ENCODE results near the gene HSP90AB1.
A peak's percentile ranks its signal among the peaks of the same experiment; 100 is the strongest.

HSP90AB1 gene

DNA sequence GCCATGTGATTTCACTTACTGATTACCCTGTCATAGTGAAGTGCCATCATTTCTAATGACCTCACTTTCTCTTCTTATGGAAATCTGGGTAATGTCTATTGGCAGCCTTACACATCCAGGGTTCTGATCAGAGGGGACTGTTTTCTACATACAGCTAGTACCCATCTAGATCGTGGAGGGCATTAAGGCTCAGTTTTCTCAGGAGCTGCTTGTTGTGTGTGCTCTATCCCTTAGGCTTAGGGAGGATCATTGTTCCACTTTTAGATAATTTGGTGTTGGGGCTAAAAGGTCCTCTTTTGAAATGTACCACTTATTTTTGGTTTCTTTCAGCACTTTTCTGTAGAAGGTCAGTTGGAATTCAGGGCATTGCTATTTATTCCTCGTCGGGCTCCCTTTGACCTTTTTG lies 3.8 kb downstream of the HSP90AB1 start:
- H3K27me3 ChIP-seq (ENCODE audit: control insufficient read depth, insufficient read depth, low read length): no peaks in the 10 kb centered on the region
- no peak overlapping the region for H3K9ac ChIP-seq (ENCODE audit: low read length)
- no peaks in the 10 kb centered on the region for H3K9me3 ChIP-seq (ENCODE audit: control insufficient read depth, insufficient read depth, low read depth, low read length)
- peaks cover 86% of the 10 kb centered on the region for H3K36me3 ChIP-seq (ENCODE audit: control insufficient read depth, insufficient read depth, low read length)
- H3K27ac ChIP-seq (ENCODE audit: low read depth, low read length): no peak overlapping the region
- H3K4me1 ChIP-seq (ENCODE audit: control insufficient read depth, insufficient read depth, low read length): peaks cover 3% of the 10 kb centered on the region
- H3K4me3 ChIP-seq (ENCODE audit: low read depth, low read length): no peak overlapping the region

DNA sequence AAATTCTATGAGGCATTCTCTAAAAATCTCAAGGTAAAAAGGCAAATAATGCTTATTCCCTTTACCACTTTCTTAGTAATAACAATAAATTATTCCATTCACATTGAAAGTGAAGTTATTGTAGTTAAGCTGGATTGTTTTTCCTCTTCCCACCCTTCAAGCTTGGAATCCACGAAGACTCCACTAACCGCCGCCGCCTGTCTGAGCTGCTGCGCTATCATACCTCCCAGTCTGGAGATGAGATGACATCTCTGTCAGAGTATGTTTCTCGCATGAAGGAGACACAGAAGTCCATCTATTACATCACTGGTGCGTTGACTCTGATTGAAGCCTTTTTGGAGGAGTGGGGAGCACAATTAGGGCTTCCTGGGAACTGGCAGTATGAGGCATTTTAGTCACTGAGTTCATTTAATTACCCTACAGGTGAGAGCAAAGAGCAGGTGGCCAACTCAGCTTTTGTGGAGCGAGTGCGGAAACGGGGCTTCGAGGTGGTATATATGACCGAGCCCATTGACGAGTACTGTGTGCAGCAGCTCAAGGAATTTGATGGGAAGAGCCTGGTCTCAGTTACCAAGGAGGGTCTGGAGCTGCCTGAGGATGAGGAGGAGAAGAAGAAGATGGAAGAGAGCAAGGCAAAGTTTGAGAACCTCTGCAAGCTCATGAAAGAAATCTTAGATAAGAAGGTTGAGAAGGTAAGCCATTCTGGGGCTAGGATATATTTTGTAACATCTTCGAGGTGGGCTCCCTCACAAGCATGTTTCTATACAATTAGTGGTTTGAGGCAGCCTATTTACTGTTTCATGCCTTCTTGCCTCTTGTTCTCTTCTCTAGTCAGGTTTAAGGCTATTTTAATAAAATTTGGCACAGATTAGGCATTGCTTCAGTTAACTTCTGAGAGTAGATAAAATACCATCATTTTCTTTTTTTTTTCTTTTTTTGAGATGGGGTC lies 4.9 kb downstream of the HSP90AB1 start:
- H3K9me3 ChIP-seq (ENCODE audit: control insufficient read depth, insufficient read depth, low read depth, low read length): no peaks in the 10 kb centered on the region
- H3K4me1 ChIP-seq (ENCODE audit: control insufficient read depth, insufficient read depth, low read length): peaks cover 8% of the 10 kb centered on the region; the same call in 1 of the 2 replicates
- H3K36me3 ChIP-seq (ENCODE audit: control insufficient read depth, insufficient read depth, low read length): peaks cover 87% of the 10 kb centered on the region
- H3K27me3 ChIP-seq (ENCODE audit: control insufficient read depth, insufficient read depth, low read length): no peaks in the 10 kb centered on the region
- H3K4me3 ChIP-seq (ENCODE audit: low read depth, low read length): no peak overlapping the region
- no peak overlapping the region for H3K9ac ChIP-seq (ENCODE audit: low read length)
- no peak overlapping the region for H3K27ac ChIP-seq (ENCODE audit: low read depth, low read length)

DNA sequence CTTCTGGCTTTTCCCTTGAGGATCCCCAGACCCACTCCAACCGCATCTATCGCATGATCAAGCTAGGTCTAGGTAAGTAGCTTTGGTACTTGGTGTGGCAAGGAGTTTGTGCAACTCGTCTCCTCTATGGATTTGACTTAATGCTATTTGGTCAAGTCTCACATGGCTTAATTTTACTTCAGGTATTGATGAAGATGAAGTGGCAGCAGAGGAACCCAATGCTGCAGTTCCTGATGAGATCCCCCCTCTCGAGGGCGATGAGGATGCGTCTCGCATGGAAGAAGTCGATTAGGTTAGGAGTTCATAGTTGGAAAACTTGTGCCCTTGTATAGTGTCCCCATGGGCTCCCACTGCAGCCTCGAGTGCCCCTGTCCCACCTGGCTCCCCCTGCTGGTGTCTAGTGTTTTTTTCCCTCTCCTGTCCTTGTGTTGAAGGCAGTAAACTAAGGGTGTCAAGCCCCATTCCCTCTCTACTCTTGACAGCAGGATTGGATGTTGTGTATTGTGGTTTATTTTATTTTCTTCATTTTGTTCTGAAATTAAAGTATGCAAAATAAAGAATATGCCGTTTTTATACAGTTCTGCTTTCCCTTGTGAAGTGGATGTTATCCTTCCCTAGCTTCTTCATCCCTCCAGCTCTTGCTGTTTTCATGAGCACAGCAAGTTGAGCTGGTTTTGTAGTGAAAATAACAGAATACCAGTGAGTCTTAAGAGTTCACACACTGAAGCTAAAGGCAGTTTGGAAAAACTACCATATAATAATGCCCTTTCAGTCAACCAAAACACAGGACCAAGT lies 6.6 kb downstream of the HSP90AB1 start:
- Histone ChIP-seq H3K9me3 (ENCODE audit: control insufficient read depth, insufficient read depth, low read depth, low read length) (no peaks in the 10 kb centered on the region), H3K36me3 (ENCODE audit: control insufficient read depth, insufficient read depth, low read length) (peaks cover 73% of the 10 kb centered on the region), H3K9ac (ENCODE audit: low read length) (no peak overlapping the region), H3K27ac (ENCODE audit: low read depth, low read length) (no peak overlapping the region), H3K4me3 (ENCODE audit: low read depth, low read length) (no peak overlapping the region), H3K27me3 (ENCODE audit: control insufficient read depth, insufficient read depth, low read length) (no peaks in the 10 kb centered on the region), H3K4me1 (ENCODE audit: control insufficient read depth, insufficient read depth, low read length) (peaks cover 14% of the 10 kb centered on the region)

DNA sequence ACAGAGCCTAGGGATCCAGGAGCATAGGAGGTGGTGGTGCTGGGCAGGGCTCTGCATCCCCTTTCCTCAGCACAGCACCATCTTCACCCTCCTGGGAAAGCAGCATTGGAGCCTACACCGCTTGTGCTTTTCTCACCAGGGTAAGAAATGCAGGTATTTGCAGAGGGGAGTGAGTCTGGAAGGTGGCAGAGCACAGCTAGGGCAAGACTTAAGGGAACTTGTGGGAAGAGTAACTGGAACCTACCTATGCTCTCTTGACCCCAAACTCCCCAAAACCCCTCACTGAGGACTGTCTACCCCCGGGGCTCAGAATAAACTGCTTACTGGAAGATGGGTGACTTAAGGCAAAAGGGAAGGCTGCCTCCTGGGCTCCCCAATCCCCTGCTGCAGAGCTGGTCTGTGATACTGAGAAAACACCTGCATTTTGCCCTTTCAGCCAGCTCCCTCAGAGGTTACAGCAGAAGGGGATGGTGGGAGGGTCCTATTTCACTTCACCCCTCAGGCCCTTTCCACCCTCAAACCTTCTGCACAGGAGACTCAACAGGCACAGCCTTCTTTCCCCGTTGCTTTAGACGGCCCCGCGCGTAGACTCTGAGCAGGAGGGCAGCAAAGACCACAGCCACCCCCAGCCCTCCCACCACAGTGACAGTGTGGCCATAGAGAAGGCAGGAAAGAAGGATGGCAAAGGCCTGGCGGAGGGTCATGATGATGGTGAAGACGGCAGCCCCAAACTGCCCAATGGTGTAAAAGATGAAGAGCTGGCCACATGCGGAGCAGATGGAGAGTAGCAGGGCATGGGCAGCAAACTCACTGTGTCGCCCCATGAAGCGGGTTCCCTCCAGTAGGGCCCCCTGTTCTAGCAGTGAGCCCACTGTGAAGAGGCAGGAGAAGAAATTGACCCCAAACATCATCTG lies 7.5 kb downstream of the HSP90AB1 start:
- H3K36me3 ChIP-seq (ENCODE audit: control insufficient read depth, insufficient read depth, low read length): peaks cover 71% of the 10 kb centered on the region
- H3K4me3 ChIP-seq (ENCODE audit: low read depth, low read length): no peak overlapping the region
- H3K9ac ChIP-seq (ENCODE audit: low read length): no peak overlapping the region
- H3K27me3 ChIP-seq (ENCODE audit: control insufficient read depth, insufficient read depth, low read length): no peaks in the 10 kb centered on the region
- no peak overlapping the region for H3K27ac ChIP-seq (ENCODE audit: low read depth, low read length)
- no peaks in the 10 kb centered on the region for H3K9me3 ChIP-seq (ENCODE audit: control insufficient read depth, insufficient read depth, low read depth, low read length)
- H3K4me1 ChIP-seq (ENCODE audit: control insufficient read depth, insufficient read depth, low read length): peaks cover 14% of the 10 kb centered on the region

DNA sequence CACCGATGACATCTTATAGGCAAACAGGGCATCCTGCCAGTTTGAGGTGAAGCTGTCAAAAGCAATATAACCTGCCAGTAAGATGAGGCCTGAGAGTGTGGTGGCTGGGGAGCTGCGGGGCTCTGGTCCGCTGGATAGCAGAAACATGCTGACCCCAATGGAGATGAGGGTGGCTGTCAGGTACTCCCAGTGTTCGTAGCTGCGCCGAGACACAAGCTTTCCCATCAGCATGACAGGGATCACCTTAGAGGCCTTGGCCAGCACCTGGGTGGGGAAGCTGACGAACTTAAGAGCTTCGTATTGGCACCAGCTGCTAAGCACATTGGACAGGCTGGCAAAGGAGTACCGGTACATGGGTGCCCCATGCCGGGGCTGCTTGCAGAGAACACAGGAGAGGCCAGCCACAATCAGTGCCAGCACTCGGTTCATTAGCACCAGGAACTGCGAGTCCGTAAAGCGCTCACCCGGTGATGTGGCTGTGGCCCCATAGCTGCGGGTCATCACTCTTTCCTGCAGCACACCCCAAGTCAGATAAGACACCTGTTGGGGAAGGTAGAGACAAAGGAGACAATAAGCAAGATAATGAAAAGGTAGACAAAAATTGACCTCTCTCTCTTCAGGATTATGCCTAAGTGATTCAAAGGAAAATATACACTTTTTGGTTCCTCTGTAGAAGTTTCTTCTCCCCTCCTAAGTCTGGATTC lies 8.4 kb downstream of the HSP90AB1 start:
- H3K27me3 ChIP-seq (ENCODE audit: control insufficient read depth, insufficient read depth, low read length): no peaks in the 10 kb centered on the region
- H3K27ac ChIP-seq (ENCODE audit: low read depth, low read length): no peak overlapping the region
- H3K9ac ChIP-seq (ENCODE audit: low read length): peak overlapping the region; percentile 14
- peaks cover 14% of the 10 kb centered on the region for H3K4me1 ChIP-seq (ENCODE audit: control insufficient read depth, insufficient read depth, low read length)
- H3K4me3 ChIP-seq (ENCODE audit: low read depth, low read length): peak overlapping the region; percentile 92
- H3K36me3 ChIP-seq (ENCODE audit: control insufficient read depth, insufficient read depth, low read length): peaks cover 69% of the 10 kb centered on the region
- H3K9me3 ChIP-seq (ENCODE audit: control insufficient read depth, insufficient read depth, low read depth, low read length): no peaks in the 10 kb centered on the region

DNA sequence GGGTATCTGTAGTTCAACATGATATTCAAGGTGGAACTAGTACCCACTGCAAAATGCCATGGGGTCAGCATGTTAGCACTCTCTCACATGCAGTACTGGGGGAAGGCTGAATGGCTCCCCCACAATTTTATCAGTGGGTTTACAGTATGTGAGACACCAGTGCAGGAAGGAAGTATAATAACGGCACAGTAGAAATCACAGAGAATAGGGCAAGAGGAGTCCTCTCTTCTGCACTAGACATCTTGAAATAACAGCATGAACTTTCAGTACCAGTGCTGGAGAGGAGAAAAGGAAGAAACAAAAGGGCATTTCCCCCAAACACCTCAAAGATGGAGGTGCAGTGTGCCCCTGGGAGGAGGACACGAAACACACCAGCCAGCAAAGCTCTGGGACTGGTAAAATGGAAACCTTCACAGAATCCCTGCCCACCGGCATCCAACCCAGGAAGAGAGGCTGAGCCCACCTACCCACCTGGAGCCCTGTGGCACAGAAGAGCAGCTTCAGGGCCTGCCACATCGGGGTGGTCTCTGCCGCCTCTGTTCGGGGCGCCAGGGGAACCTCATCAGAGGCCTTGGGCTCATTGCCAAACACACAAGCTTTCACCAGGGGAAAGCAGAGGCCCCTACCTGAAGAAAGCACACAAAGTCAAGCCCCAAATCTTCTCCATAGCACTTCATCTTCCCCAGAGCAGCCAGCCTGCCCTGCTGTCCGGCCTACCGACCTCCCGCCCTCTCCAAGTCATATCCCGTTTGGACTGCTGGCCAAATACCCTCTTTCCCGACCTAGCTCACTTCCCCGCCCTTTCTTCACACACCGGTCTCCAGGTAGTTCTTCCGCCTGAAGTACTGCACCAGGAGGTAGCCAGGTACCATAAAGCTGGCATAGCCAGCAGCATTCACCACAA lies 9.2 kb downstream of the HSP90AB1 start:
- Histone ChIP-seq H3K9me3 (ENCODE audit: control insufficient read depth, insufficient read depth, low read depth, low read length) (no peaks in the 10 kb centered on the region), H3K27ac (ENCODE audit: low read depth, low read length) (no peak overlapping the region; the same call in 1 of the 2 replicates), H3K27me3 (ENCODE audit: control insufficient read depth, insufficient read depth, low read length) (no peaks in the 10 kb centered on the region), H3K36me3 (ENCODE audit: control insufficient read depth, insufficient read depth, low read length) (peaks cover 65% of the 10 kb centered on the region), H3K9ac (ENCODE audit: low read length) (peak overlapping the region; percentile 93), H3K4me1 (ENCODE audit: control insufficient read depth, insufficient read depth, low read length) (peaks cover 14% of the 10 kb centered on the region), H3K4me3 (ENCODE audit: low read depth, low read length) (peak overlapping the region; percentile 92)

DNA sequence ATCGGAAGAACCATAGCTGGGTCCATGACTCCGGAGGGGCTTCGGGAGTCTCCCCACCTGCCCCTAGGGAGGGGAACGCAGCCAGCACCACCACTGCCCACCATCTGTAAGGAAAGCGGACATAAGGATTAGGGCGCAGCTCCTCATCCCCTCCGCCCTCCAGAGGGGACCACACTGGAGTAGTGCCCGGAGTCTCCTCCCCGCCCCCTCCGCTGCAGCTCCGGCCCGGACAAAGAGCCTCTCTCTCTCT lies 9.8 kb downstream of the HSP90AB1 start:
- H3K27ac ChIP-seq (ENCODE audit: low read depth, low read length): peak overlapping the region; percentile 91; the same call in 1 of the 2 replicates
- peak overlapping the region; percentile 93 for H3K9ac ChIP-seq (ENCODE audit: low read length)
- peaks cover 14% of the 10 kb centered on the region for H3K4me1 ChIP-seq (ENCODE audit: control insufficient read depth, insufficient read depth, low read length)
- no peaks in the 10 kb centered on the region for H3K9me3 ChIP-seq (ENCODE audit: control insufficient read depth, insufficient read depth, low read depth, low read length)
- peak overlapping the region; percentile 92 for H3K4me3 ChIP-seq (ENCODE audit: low read depth, low read length)
- no peaks in the 10 kb centered on the region for H3K27me3 ChIP-seq (ENCODE audit: control insufficient read depth, insufficient read depth, low read length)
- H3K36me3 ChIP-seq (ENCODE audit: control insufficient read depth, insufficient read depth, low read length): peaks cover 59% of the 10 kb centered on the region

DNA sequence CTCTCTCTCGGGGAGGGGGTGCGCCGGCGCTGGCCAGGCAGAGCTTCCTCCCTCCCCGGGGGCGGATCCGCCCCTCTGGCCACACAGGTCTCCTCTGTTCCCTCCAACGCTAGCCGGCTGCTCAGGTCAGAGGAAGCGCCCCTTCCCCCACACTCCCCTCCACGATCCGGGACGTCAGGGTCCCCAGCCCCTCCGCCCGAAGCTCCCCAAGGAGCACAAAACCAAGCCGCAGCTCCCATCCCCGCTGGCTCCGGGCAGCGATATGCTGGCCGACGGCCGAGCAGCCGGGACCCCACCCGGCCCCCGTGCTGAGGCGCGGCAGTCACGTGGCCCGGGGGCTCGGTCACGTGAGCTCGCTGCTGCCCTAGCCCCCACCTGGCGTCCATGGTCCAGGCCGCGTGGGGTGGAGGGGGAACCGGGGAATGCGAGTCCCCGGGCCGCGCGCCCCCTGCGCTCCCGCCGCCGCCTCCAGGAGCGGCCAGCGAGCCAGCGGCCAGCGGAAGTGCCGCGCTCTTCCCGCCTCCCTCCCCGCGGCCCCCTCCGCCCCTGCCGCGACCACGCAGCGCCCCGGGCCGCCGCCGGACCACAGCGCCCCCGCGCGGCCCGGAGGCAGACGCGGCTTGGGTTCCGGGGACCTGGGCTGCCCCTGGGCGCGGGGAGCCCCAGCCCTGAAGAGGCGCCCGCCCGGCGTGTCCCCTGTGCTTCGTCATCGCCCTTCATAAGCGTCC lies 10.3 kb downstream of the HSP90AB1 start, which contains the start of gene SLC35B2:
Gene SLC35B2, minus strand, starts transcription at position 504 of the 728 bp plus-strand sequence. Its CDS starts 118 bp downstream, at position 386.
- Histone ChIP-seq H3K36me3 (ENCODE audit: control insufficient read depth, insufficient read depth, low read length) (peaks cover 54% of the 10 kb centered on the region), H3K9me3 (ENCODE audit: control insufficient read depth, insufficient read depth, low read depth, low read length) (no peaks in the 10 kb centered on the region), H3K27ac (ENCODE audit: low read depth, low read length) (peak within 1 kb of the TSS; percentile 91; the same call in 1 of the 2 replicates), H3K9ac (ENCODE audit: low read length) (peak within 1 kb of the TSS; percentile 93), H3K4me1 (ENCODE audit: control insufficient read depth, insufficient read depth, low read length) (peaks cover 14% of the 10 kb centered on the region), H3K4me3 (ENCODE audit: low read depth, low read length) (peak within 1 kb of the TSS; percentile 92), H3K27me3 (ENCODE audit: control insufficient read depth, insufficient read depth, low read length) (no peaks in the 10 kb centered on the region)

DNA sequence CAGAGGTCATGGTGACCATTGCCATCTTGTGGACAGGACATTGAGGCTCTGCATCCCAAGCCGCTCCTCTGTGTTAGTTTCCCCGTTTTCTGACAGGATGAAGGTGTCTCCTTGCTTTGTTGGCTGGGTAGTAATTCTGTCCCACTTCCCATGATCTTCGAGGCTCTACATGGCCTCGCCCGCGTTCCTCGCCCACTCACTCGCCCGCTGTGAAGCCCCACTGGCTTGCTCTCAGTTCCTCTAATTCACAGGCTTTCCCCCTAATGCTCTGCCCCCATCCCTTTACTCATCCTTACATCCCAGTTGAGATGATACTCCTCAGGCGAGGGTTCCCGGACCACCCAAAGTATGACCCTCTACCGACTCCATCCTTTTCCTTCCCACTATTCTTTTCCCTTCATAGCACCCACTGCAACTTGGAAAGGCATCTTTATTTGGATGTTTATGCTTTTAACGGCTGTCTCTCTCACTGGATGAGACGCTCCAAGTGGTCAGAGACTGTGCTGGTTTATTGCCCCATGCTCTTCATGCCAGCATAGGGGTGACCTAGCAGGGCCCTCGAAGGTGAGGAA lies 10.9 kb downstream of the HSP90AB1 start:
- H3K4me3 ChIP-seq (ENCODE audit: low read depth, low read length): peak overlapping the region; percentile 92
- no peaks in the 10 kb centered on the region for H3K27me3 ChIP-seq (ENCODE audit: control insufficient read depth, insufficient read depth, low read length)
- peaks cover 49% of the 10 kb centered on the region for H3K36me3 ChIP-seq (ENCODE audit: control insufficient read depth, insufficient read depth, low read length)
- H3K9ac ChIP-seq (ENCODE audit: low read length): peak overlapping the region; percentile 75
- H3K9me3 ChIP-seq (ENCODE audit: control insufficient read depth, insufficient read depth, low read depth, low read length): no peaks in the 10 kb centered on the region
- peaks cover 19% of the 10 kb centered on the region for H3K4me1 ChIP-seq (ENCODE audit: control insufficient read depth, insufficient read depth, low read length)
- 0 out of 2 replicates have a peak overlapping the region, but pooled peaks have one; percentile 34 for H3K27ac ChIP-seq (ENCODE audit: low read depth, low read length)

All from HUES6 (cell line).